Nephron progenitor cell (in vitro differentiated cells): Measurements from ENCODE around the gene WNT11.

Experiments used
- DNase-seq: peaks from one replicate; pipeline ENCODE4 v3.0.0; 2021
- H3K27ac Mint-ChIP-seq: 2 replicates; pipeline ENCODE4 v1.8.0; 2021; ENCODE audit warnings: mild to moderate bottlenecking, moderate library complexity, mixed read lengths
- H3K27me3 Mint-ChIP-seq: 2 replicates; pipeline ENCODE4 v1.8.0; 2021; ENCODE audit warnings: mild to moderate bottlenecking, low read depth, mixed read lengths; ENCODE audit not compliant: poor library complexity
- H3K36me3 Mint-ChIP-seq: 2 replicates; pipeline ENCODE4 v1.8.0; 2021; ENCODE audit warnings: low read depth, mixed read lengths
- H3K4me1 Mint-ChIP-seq: 2 replicates; pipeline ENCODE4 v1.8.0; 2021; ENCODE audit warnings: mixed read lengths
- H3K4me3 Mint-ChIP-seq: 2 replicates; pipeline ENCODE4 v1.8.0; 2021; ENCODE audit warnings: mild to moderate bottlenecking, moderate library complexity, mixed read lengths
- H3K9me3 Mint-ChIP-seq: 2 replicates; pipeline ENCODE4 v1.8.0; 2021; ENCODE audit warnings: mild to moderate bottlenecking, moderate library complexity, mixed read lengths
- CTCF ChIP-seq: fragments of 200-600 bp; sonication (generic); IDR thresholded peaks from 2 replicates; pipeline ENCODE4 v1.5.0; 2021; ENCODE audit warnings: antibody characterized with exemption

Gene WNT11

GRCh38 chr11:76245720-76246119 is 39.4 kb upstream of the WNT11 start:
- DNase-seq: no peak
- H3K27ac Mint-ChIP-seq: no peak overlapping the region
- peaks cover 38% of the 10 kb centered on the region for H3K4me1 Mint-ChIP-seq
- H3K36me3 Mint-ChIP-seq: no peaks in the 10 kb centered on the region
- no peak overlapping the region for H3K4me3 Mint-ChIP-seq
- H3K27me3 Mint-ChIP-seq: peaks cover 54% of the 10 kb centered on the region
- TF ChIP-seq CTCF: no peak
- H3K9me3 Mint-ChIP-seq: no peaks in the 10 kb centered on the region

DNA sequence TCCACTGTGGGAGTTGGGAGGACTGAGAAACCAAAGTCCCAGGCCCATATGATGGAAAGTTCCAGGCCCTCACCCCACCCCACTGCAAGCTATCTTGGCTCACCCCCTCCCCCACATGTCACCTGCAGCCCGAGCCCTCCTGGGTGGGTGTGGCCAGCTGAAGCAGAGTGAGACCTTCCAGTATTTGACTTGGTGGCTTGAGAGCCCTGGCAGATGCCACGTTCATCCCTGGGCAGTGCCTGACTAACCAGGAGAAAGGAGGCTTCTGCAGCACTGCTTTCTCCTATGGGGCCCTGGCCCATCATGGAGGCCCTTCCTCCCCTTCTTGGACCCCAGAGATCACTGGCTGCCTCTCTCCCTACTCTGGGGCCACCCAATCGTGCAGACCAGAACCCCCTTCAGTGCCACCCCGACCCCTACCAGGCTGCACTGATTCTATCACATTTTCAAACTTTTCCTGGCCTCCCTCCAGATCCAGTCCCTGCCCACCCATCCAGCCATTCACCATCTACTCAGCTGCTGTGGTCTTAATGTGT is 38.1 kb upstream of the WNT11 start:
- Mint-ChIP-seq H3K4me1 (peaks cover 41% of the 10 kb centered on the region), H3K9me3 (no peaks in the 10 kb centered on the region), H3K4me3 (no peak overlapping the region), H3K27me3 (peaks cover 66% of the 10 kb centered on the region), H3K27ac (no peak overlapping the region), H3K36me3 (no peaks in the 10 kb centered on the region)
- no peak for TF ChIP-seq CTCF
- no peak for DNase-seq

DNA sequence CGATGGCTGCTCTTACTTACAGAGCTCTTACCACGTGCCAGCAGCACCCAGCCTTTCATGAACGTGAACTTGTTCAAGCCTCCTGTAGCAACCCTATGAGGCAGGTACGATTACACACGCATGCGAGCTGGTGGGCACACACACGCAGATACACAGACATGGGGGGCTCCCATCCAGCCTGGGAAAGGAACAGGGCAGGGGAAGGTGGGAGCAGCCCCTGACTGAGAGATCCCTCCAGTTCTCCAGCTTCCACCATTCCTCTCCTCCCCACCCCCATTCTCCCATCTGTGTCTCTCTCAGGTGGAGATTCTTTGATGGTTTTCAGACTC is 37.6 kb upstream of the WNT11 start:
- no peak for TF ChIP-seq CTCF
- Mint-ChIP-seq H3K9me3 (no peaks in the 10 kb centered on the region), H3K4me1 (peaks cover 36% of the 10 kb centered on the region), H3K36me3 (no peaks in the 10 kb centered on the region), H3K4me3 (no peak overlapping the region), H3K27ac (no peak overlapping the region), H3K27me3 (peaks cover 66% of the 10 kb centered on the region)
- DNase-seq: no peak

GRCh38 chr11:76243193-76243956 is 37.1 kb upstream of the WNT11 start:
- Mint-ChIP-seq H3K36me3 (no peaks in the 10 kb centered on the region), H3K9me3 (no peaks in the 10 kb centered on the region), H3K4me1 (peaks cover 36% of the 10 kb centered on the region), H3K27me3 (peaks cover 69% of the 10 kb centered on the region), H3K4me3 (no peak overlapping the region), H3K27ac (no peak overlapping the region)
- TF ChIP-seq CTCF: no peak
- DNase-seq: peak; percentile 52

DNA sequence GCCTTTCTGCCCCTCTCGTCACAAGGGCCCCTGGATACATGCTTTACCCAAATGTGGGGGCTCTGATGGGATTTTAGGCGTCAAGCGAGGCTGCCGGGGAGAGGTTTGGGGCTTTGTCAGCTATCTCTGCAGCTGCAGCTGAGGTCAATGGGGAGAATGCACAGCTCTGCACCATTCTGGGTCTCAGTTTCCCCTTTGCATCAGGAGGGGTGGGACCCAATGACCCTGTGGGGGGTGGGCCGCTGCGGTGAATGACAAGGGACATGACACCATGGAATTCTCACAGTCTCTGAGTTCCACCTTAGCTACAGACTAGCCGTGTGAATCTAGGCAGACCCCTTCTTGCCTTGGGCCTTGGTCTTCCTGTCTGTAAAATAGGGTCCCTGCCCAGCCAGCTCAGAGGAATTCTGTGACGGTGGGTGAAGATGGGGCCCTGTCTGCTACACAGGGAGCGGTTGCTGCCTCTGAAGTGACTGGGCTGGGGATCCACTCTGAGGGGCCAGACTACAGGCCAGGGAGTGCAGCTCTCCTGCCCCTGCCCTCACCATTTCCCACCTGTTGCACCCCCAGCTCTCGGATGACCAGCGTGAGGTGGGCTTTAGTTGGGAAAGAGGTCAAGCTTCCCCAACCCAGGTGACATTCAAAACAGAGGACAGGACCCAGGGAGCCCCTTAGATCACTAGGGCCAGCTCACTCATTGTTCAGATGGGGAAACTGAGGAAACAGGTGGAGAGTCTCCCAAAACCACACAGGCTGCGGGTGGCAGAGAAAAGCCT is 35.9 kb upstream of the WNT11 start:
- peaks cover 32% of the 10 kb centered on the region for H3K4me1 Mint-ChIP-seq
- H3K4me3 Mint-ChIP-seq: no peak overlapping the region
- peaks cover 75% of the 10 kb centered on the region for H3K27me3 Mint-ChIP-seq
- H3K36me3 Mint-ChIP-seq: no peaks in the 10 kb centered on the region
- no peak for DNase-seq
- TF ChIP-seq CTCF: no peak
- no peaks in the 10 kb centered on the region for H3K9me3 Mint-ChIP-seq
- H3K27ac Mint-ChIP-seq: no peak overlapping the region
